GM18502 (cell line): Measurements from ENCODE around the gene CCNC.

ENCODE experiments used
- ATAC-seq: cut with Tn5 transposase; IDR thresholded peaks from one replicate; pipeline ENCODE4 v1.9.1; 2021; ENCODE audit warnings: mild to moderate bottlenecking; ENCODE audit not compliant: unreplicated experiment, poor library complexity

Gene CCNC

DNA sequence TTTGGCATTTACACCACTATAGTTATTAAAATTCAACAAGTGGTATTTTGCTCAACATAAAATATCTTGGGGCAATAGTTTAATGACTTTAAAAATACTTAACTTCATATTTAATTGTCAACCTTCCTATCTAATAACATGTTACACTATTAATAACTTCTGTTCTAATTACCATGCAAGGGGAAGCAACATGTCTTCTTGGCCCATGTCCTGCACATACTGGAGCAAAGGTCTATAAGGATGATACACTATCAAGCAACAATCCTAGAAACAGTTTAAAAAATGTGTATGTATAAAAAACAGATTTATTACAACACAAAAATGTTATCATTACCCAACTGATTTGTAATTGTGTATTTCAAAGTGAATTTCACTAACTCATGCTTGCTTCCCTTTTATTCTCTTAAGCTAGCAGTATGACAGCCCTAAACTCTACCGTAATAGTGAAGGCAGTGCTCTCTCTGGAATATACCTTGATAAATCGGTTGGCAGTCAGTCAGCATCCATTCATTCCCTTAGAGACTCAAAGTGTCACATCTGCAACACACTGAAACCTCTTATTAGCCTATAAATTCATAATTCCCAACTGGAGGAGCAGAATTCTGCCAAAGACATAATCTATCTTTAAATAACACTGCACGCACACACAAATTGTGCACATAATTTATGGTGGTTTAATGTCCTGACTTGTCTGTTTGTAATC, 18.3 kb downstream of the CCNC start:
- ATAC-seq, result no peak

DNA sequence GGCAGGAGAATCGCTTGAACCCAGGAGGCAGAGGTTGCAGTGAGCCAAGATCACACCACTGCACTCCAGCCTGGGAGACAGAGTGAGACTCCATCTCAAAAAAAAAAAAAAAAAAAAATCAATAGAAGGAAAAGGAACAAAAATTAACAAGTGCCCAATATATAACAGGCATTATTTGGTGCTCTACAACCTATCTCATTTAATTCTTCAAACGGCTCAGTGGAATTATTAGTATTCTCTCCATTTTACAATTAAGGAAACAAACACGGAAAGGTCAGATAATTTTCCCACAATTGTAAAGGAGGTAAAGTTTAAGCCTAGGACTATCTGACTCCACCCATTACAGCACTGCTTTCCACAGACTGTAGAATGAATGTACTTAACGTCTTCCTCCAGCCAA, 19.8 kb downstream of the CCNC start:
- no peak for ATAC-seq

DNA sequence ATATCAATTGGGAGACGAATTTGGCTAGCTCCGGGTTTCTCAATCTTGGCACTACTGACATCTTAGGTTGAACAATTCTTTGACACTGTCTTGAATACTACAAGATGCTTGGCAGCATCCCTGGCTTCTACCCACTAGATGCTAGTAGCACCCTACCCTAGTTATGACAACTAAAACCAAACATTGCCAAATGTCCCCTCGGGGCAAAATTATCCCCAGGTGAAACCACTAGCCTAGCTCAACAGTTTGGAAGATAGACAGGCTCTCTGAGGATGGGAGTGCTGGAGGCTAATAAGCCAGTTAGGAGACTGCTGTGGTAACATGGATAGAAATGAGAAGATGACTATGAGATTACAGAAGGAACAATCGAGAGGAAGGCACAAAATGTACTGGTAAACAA, 20.9 kb downstream of the CCNC start:
- no peak for ATAC-seq

DNA sequence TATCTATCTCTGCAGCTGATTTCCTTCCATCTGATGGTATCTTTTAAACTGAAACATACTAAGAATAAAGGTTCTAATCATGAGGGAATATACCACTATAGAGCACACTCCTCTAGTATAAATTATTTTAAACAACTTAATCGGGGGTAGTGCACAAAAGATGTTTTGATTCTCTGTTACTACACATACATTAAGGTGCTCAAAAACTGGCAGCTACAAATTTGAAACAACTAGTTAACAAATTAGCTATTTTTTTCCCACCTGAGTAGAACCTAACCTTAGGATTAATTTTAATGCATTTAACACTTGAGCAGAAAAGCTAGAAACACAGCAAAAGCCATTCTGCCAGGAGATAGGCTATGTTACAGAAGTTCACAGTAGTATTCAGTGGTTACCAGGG, 23.0 kb downstream of the CCNC start:
- no peak for ATAC-seq

DNA sequence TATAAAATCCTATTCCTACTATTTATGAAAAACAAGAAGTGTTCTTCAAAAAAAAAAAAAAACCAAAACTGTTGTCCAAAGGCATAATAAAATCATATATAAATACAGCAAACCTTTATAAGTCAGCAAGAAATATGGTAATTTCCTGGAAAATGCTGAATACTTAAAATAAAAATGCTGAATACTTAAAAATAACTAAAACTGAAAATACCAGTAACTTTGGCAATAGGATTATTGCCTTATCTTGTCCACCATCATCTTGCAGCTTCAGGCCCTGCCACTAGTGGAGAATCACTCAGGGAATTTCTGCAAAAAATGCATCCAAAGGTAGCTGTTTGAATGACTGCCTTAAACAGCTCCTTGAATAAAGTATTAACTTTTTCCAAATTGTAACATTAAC, 24.5 kb downstream of the CCNC start:
- no peak for ATAC-seq

DNA sequence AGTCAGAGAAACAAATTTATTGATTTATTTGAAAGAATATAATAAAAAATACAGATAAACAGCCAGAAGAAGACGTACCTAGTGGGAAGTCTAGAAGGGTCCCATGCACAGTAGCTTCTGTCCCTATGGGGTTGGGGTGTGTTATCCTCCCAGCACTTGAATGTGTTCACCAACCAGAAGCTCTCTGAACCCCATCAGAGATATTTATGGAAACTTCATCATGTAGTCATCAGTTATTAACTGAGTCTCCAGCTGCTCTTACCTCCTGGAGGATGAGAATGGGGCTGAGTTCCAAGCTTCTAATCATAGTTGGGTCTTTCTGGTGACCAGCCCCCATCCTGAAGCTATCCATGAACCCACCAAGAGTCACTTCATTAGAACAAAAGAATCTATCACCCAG, 37.8 kb downstream of the CCNC start:
- ATAC-seq, result no peak

DNA sequence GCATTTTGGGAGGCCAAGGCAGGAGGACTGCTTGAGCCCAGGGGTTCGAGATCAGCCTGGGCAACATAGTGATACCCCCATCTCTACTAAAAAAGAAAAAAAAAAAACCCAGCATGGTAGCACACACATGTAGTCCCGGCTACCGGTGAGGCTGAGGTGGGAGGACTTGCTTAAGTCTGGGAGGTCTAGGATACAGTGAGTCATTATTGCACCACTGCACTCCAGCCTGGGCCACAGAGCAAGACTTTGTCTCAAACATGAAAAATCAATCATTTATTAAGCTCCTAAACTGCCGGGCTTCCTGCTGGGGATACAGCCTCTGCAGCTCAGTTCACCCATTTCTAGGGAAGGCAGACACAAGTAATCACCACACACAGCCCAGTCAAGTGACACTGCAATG, 45.9 kb downstream of the CCNC start:
- ATAC-seq, result no peak

DNA sequence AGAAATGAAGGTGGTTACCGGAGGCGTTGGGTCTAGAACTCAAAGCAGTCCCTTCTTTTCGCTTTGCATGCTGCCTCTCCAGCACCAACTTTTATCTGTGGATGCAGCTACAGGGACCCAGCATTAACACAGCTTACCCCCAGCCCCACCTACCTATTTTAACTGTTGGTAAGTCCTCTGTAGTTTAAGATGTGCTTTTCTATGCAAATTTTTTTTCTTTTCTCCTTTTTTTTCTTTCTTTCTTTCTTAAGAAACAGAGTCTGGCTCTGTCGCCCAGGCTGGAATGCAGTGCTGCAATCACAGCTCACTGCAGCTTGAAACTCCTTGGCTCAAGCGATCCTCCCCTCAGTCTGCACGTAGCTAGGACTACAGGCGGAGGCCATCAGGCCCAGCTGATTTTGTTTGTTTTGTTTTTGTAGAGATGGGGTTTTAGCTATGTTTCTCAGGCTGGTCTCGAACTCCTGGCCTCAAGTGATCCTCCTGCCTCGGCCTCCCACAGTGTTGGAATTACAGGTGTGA, 46.8 kb downstream of the CCNC start:
- ATAC-seq, result peak; percentile 35

DNA sequence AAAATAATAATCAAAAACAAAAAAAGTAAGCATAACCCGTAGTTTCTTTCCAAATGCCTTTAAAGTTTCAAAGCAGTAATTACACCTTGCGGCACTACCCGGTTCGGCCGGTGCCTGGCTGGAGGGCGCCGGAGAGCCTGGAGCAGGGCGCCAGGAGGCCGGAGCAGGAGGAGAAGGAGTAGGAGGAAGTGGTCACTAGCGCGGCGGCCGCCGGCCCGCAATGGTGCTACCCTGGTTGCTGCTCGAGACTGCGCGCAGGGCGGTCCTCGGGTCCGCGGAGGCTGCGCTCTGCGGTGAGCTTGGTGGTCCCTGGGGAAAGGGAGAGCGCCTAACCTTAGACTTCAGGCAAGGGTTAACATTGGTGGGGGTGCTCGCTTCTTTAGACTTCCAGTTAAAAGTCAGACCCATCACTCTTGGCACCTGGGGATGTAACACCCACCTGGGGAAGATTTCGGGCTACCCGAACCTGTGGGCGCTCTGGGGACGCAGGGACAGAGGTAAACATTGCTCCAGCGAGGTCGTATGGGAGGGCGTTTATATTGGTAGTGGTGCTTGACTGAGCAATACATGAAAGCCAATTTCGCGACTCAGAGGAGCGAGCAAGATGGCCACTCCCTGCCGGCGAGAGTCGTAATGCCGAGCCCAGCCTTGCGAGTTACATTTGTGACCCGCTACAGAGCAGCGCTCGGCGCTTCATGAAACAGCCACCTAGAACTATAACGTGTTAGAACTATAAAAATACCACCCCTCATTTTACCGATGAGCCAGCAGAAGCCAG, 47.4 kb downstream of the CCNC start:
- ATAC-seq, result peak; percentile 96

DNA sequence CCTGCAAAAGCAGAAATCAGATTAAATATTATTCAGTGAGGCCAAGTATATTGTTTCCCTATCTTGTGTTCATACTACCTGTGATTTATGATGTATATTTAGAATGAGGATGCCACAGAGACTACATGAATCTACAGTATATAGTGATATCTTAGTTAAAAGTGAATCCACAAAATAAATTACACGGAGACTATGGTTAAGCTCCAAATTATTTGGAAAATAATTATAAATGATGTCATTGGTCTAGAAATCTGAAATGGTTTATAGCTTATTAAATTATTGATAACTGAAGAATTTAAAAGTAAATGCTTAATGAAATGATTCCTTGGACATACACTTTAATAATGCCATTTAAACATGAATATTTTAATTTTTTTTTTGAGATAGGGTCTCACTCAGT, 49.0 kb downstream of the CCNC start:
- no peak for ATAC-seq

DNA sequence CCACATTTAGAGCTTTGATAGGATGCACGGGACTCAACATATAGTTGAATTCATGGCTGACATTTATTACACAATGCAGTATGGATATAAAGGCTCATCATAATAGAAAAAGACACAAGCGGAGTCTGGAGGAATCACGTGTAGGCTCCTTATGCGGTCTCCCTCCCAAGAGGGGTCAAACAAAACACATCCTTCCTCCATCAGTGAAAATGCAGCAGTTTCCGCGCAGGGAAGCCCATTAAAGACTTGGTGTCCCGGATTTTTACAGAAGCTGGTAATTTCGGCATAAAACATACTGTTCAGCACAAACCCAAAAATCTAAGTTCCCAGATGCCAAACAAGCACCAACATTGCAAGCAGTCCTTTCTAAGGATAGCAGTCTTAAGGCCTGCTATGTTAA, 54.4 kb downstream of the CCNC start:
- no peak for ATAC-seq

DNA sequence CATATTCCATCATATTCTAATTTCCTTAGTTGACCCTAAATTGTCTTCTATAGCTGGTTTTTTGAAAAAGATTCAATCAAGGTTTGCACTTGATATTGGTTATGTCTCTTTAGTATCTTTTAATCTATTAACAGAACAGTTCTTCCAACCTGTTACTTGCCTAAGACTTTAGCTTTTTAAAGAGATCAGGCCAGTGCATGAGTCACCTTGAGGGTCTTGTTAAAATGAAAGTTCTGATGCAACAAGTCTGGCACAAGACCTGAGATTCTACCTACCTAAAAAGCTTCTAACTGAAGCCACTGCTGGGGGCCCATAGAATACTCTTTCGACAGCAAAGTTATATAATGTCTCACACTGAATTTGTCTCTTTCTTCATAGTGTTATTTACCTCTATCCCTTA, 56.4 kb downstream of the CCNC start:
- no peak for ATAC-seq

DNA sequence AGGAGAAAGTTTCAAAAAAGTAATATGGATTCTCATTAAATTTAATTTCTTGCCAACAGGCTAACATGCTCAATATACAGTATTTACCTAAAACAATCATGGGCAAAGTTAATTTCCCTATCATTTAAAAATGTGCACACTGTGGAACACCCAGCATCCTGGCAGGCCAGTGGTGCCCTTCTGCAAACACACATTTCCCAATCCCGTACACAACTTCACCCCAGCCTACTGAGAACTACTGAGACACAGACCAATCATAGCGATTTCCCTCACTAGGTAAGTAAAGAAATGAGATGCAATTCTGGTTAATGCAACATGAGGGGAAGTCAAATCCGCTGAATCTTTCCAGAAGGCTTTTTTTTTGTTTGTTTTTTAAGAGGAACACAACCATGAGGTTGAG, 60.8 kb downstream of the CCNC start:
- no peak for ATAC-seq

DNA sequence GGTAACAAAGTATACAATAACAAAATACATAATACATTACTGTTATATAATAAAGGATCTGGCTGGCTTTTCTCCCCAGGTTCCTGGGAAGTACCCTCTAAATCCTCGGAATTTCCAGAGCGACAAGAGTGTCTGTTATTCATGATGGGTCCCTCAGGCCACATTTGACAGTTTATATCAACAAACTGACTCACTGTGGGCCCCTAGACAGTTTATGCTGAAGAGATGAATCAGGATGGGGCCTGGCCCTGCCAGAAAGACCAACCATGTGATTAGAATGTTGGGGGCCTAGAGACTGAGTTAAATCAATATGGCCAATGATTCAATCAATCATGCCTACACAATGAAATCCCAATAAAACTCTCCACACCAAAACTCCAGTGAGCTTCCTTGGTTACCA, 66.7 kb downstream of the CCNC start:
- no peak for ATAC-seq

DNA sequence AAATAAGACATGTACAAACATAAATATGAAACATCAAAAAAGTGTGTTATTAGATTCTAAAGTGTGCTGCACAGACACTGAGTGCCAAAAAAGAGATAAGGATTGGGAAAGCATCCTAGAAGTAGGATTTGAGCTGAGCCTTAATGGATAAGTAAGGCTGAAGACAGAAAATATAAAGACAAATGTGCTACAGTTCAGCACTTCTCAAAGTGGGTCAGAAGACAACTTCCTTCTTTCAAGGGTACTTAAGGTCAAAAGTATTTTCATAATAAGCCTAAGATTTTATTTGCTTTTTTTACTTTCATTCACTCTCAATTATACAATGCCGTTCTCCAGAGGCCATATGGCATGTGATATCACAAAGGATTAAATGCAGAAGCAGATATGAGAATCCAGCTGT, 70.0 kb downstream of the CCNC start:
- no peak for ATAC-seq

DNA sequence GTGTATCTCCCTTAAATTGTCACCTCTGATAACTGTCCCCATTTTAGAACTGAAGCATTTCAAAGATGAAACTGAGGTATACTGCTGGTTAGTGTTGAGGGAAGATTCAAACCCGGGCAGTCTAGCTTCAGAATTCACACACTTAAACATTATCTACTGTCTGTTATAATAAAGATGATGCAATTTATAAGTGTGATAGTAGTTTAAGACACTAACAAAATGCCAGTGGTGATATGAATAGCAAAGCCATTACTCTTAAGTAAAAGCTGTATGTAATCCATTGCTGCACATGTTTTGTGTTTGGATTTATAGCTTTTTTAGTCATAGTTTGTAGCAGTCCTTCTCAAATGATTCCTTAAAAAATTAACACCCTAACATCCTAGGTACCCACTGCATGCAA, 73.0 kb downstream of the CCNC start:
- no peak for ATAC-seq
